Activated CD8-positive, alpha-beta T cell treated with anti-CD3 and anti-CD28 coated beads, Interleukin-2, amount 10 ng/mL, durations not matched to agents 7 days and 5 days (primary cell): ENCODE results near the gene KRTAP4-8. TPM values are rescaled to one million over a fixed set of nuclear protein-coding genes. Genes with fewer than 3 reads are reported as not detected.
A peak's percentile ranks its signal among the peaks of the same experiment; 100 is the strongest.
"Not testable (repeated sequence)": the region's sequence is repeated elsewhere in the genome, so short reads cannot be mapped to it uniquely, and the experiment has no call there.

Experiments
- ATAC-seq: fragments of 150-1000 bp; cut with Tn5 transposase; one replicate; pipeline ENCODE4 v1.10.0; 2021; ENCODE audit warnings: moderate library complexity
- CTCF ChIA-PET: fragments of 350-600 bp; sonication (Branson Sonifier 250); formaldehyde crosslinking; loops from one replicate; lab custom pipeline; 2021; ENCODE audit warnings: antibody characterized with exemption; lab: Charles Lee
- POLR2A ChIA-PET: fragments of 350-600 bp; sonication (Branson Sonifier 250); formaldehyde crosslinking; loops from one replicate; lab custom pipeline; 2021; ENCODE audit warnings: antibody characterized with exemption; lab: Charles Lee
- DNase-seq: peaks from one replicate; pipeline ENCODE4 v3.0.0-alpha.2; 2020
- H3K27ac Mint-ChIP-seq: one replicate; pipeline ENCODE4 v1.8.0; 2021; ENCODE audit warnings: mild to moderate bottlenecking, mixed read lengths
- H3K27me3 Mint-ChIP-seq: one replicate; pipeline ENCODE4 v1.8.0; 2021; ENCODE audit warnings: low read depth, mixed read lengths
- H3K36me3 Mint-ChIP-seq: one replicate; pipeline ENCODE4 v1.8.0; 2021; ENCODE audit warnings: low read depth, mixed read lengths
- H3K4me1 Mint-ChIP-seq: one replicate; pipeline ENCODE4 v1.8.0; 2021; ENCODE audit warnings: low read depth, mixed read lengths
- H3K4me3 Mint-ChIP-seq: one replicate; pipeline ENCODE4 v1.8.0; 2021; ENCODE audit warnings: mild to moderate bottlenecking, mixed read lengths
- H3K9me3 Mint-ChIP-seq: one replicate; pipeline ENCODE4 v1.8.0; 2022; ENCODE audit warnings: mixed read lengths; ENCODE audit not compliant: insufficient read depth
- total RNA-seq, 2 experiments: library from RNA; stranded (reverse); gene quantifications; one replicate each; pipeline ENCODE4 v1.2.3, GENCODE V29; 2021

The KRTAP4-8 gene
- total RNA-seq, 2 experiments from 2014 or later, result not detected

DNA sequence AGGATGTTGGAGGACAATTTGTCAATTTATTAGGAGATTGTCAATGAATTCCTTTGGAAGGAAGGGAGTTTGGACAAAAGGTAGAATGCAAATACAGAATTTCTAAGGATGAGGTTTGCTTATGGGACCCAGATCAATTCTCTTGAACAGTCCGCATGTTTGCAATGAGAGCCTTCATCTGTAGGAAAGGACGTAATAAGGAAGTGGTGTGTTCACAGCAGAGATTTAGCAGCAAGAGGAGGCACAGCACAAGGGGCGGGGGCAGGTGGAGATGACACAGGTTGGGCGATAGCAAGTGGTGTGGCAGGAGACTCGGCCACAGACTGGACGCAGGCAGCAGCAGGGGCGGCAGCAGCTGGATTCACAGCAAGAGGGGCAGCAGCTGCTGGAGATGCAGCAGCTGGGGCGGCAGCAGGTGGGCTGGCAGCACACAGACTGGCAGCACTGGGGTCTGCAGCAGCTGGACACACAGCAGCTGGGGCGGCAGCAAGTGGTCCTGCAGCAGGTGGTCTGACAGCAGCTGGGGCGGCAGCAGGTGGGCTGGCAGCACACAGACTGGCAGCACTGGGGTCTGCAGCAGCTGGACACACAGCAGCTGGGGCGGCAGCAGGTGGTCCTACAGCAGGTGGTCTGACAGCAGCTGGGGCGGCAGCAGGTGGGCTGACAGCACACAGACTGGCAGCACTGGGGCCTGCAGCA lies 25.5 kb upstream of the KRTAP4-8 start:
- H3K4me3 Mint-ChIP-seq, DNase-seq, H3K27me3 Mint-ChIP-seq, H3K36me3 Mint-ChIP-seq, POLR2A ChIA-PET, H3K9me3 Mint-ChIP-seq, H3K27ac Mint-ChIP-seq, ATAC-seq, CTCF ChIA-PET: not testable (repeated sequence)
- H3K4me1 Mint-ChIP-seq, result peaks cover 30% of the 10 kb centered on the region

DNA sequence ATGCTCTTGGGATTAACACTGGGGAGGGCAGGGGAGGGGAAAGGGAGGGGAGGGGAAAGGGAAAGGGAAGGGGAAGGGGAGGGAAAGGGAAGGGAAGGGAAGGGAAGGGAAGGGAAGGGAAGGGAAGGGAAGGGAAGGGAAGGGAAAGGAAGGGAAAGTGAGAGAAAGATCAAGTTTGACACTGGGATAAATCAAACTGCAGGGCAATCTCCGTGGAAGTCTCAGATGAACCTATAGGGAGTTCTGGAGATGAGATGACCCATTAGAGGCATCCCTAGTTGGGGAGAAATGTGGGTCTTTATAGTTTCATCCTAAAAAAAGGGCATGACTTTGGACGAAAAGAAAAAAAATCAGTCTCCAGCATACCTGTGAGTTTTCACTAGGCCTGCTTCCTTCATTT lies 23.8 kb upstream of the KRTAP4-8 start:
- Mint-ChIP-seq H3K9me3 (no peaks in the 10 kb centered on the region), H3K4me1 (peaks cover 30% of the 10 kb centered on the region), H3K27me3 (peaks cover 3% of the 10 kb centered on the region), H3K4me3 (no peak overlapping the region), H3K36me3 (peaks cover 4% of the 10 kb centered on the region), H3K27ac (no peak overlapping the region)
- ChIA-PET POLR2A (no interaction called here), CTCF (no interaction called here)
- no peak for DNase-seq
- ATAC-seq, result no peak

DNA sequence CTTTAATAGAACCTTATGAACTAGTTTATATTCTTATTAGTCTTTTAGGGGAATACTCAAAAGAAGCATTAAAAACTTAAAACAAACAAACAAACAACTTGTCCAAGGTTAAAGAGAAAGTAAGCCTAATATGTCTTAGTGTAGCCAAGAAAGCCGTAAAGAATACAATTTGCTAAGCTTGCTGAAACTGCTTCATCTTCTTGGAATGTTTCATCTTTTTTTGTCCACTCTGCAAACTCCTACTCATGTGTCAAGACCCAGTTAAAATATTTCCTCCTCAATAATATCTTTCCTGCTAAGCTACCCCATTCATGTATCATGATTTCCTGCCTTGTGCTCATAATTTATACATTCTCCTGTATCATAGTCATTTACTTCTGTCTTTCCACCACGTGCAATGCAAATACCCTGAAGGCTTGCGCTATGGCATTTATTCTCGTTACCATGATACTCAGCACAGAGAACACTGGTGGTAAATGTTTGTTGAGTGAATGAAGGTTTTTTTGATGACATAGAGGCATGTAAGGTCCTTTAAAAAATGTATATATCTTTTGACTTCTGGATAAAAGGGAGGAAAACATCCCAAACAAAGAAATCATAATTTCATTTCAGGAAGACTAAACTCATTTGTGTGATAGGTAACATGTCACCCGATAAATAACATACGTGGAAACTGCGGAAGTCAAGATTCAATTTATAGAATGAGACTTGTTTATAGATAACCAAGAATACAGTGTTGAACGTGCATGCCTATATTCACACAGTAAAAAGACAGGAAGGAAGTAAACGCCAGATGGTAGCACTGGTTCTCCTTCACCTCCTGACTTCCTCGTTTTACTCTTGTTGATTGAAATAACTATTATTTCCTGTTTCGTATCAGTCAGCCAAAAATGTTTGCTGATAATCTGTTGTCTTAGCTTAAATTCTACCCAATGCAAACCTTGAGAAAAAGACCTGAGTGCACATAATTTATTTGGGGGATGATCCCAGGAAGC lies 22.1 kb upstream of the KRTAP4-8 start:
- H3K9me3 Mint-ChIP-seq, H3K36me3 Mint-ChIP-seq, H3K27me3 Mint-ChIP-seq, CTCF ChIA-PET, H3K4me3 Mint-ChIP-seq, ATAC-seq, DNase-seq: not testable (repeated sequence)
- peaks cover 21% of the 10 kb centered on the region for H3K4me1 Mint-ChIP-seq
- POLR2A ChIA-PET, result interaction anchor here (0.6 kb wide), 1 partner anchor 8 kb away, joined by 3 read pairs; no protein-coding TSS in a partner anchor
- H3K27ac Mint-ChIP-seq, result peak overlapping the region; percentile 33

DNA sequence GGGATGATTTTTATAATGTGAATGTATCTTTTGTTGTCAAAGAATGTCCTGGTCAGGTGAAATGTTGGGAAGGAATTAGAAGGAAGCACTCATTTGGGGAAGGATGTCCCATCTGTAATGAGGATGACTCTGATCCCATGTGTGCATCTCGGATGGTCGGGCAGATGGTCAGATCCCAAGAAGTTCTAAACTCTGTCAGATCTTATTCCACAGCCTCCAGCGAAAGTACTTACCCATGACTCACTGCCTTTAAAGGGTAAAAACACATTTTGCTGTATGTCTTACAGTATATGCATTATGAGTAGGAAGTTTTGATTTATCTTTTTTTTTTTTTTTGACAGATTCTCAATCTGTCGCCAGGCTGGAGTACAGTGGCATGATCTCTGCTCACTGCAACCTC lies 20.8 kb upstream of the KRTAP4-8 start:
- Mint-ChIP-seq H3K27me3 (peaks cover 3% of the 10 kb centered on the region), H3K4me1 (peaks cover 15% of the 10 kb centered on the region), H3K9me3 (no peaks in the 10 kb centered on the region), H3K4me3 (no peak overlapping the region), H3K36me3 (peaks cover 4% of the 10 kb centered on the region), H3K27ac (no peak overlapping the region)
- POLR2A ChIA-PET, result no interaction called here
- no peak for DNase-seq
- CTCF ChIA-PET, result no interaction called here
- ATAC-seq, result no peak

GRCh38 chr17:41117846-41118386 lies 20.0 kb upstream of the KRTAP4-8 start, which contains the start of gene KRTAP4-11:
Gene KRTAP4-11 (minus strand): TSS chr17:41118373. CDS start chr17:41118315, 58 bp downstream.
- H3K36me3 Mint-ChIP-seq, ATAC-seq, POLR2A ChIA-PET, H3K4me1 Mint-ChIP-seq, H3K27me3 Mint-ChIP-seq, DNase-seq, H3K27ac Mint-ChIP-seq, CTCF ChIA-PET, H3K4me3 Mint-ChIP-seq, H3K9me3 Mint-ChIP-seq: not testable (repeated sequence)

DNA sequence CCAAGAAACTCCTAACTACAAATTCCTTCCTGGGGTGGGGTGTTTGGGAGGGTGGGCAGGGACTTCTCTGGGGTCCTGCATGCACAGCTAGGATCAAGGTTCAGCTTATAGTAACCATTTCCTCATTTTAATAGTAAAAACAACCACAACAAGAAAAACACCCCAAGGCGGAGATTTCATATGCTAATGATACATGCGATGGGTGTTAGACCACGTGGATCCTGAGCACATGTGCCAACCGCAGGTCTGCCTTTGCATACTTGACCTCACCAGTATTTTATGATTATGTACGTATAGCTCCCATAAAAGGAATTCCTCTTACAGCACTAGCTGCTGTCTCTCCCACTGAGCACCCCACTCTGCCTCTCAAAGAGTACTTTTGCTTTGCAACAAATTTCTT lies 18.4 kb upstream of the KRTAP4-8 start:
- H3K36me3 Mint-ChIP-seq, result peaks cover 6% of the 10 kb centered on the region
- no peak overlapping the region for H3K4me3 Mint-ChIP-seq
- peaks cover 3% of the 10 kb centered on the region for H3K27me3 Mint-ChIP-seq
- H3K4me1 Mint-ChIP-seq, result peaks cover 10% of the 10 kb centered on the region
- H3K9me3 Mint-ChIP-seq, result peaks cover 10% of the 10 kb centered on the region
- ATAC-seq (no peak), DNase-seq (no peak)
- no peak overlapping the region for H3K27ac Mint-ChIP-seq
- ChIA-PET POLR2A (no interaction called here), CTCF (interaction anchor here (1.4 kb wide), 1 partner anchor 213 kb away, joined by 3 read pairs; no protein-coding TSS in a partner anchor)

- H3K9me3 Mint-ChIP-seq, result peaks cover 15% of the 10 kb centered on the region
- H3K27ac Mint-ChIP-seq, result no peak overlapping the region
- peaks cover 7% of the 10 kb centered on the region for H3K4me1 Mint-ChIP-seq
- H3K4me3 Mint-ChIP-seq, result no peak overlapping the region
- H3K27me3 Mint-ChIP-seq, result no peaks in the 10 kb centered on the region
- ChIA-PET CTCF (no interaction called here), POLR2A (interaction anchor here (0.7 kb wide), 1 partner anchor 9 kb away, joined by 3 read pairs; no protein-coding TSS in a partner anchor)
- DNase-seq, result no peak
- ATAC-seq, result no peak
- peaks cover 3% of the 10 kb centered on the region for H3K36me3 Mint-ChIP-seq
Observed at GRCh38 chr17:41111151-41111885, 13.4 kb upstream of the KRTAP4-8 start.

DNA sequence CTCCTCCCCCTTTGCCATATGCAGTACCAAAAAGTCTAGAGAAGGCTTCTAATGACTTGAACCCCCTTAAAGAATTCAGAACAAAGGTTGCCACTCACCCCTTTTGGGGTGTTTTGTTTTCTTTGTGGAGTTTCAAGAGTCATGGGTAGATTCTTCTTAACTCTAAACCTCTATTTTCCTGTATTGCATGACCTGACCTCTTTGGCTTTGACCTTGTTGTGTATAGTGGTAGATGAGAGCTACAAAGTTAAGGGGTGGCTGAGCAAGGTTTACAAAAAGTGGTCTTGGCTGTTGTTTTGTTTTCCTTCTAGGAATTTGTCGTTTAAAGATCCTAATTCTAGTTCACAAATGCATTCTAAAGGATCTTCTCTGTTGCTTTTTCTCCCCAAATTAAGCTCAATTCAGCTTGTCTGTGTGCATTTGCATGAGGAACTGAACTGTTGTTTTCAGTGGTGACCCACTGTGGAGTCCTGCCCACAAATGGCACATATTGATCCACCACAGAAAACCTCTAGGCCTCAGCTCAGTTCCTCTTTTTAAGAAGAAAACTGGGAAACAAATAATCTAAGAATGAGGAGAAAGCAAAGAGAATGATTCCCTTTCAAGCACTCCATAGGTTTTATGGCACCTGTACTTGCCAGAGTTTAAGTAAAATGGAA lies 10.9 kb upstream of the KRTAP4-8 start:
- H3K36me3 Mint-ChIP-seq, H3K27ac Mint-ChIP-seq, DNase-seq, ATAC-seq, H3K4me1 Mint-ChIP-seq, H3K27me3 Mint-ChIP-seq, H3K4me3 Mint-ChIP-seq, CTCF ChIA-PET, POLR2A ChIA-PET: not testable (repeated sequence)
- H3K9me3 Mint-ChIP-seq, result peaks cover 15% of the 10 kb centered on the region

GRCh38 chr17:41107941-41108450 lies 10.1 kb upstream of the KRTAP4-8 start:
- no peak for ATAC-seq
- H3K36me3 Mint-ChIP-seq, result peaks cover 2% of the 10 kb centered on the region

GRCh38 chr17:41105347-41105746 lies 7.4 kb upstream of the KRTAP4-8 start, which contains the start of gene KRTAP4-9:
Gene KRTAP4-9 (plus strand): TSS chr17:41105389. CDS start chr17:41105389, 0 bp downstream.
- H3K27me3 Mint-ChIP-seq, H3K4me3 Mint-ChIP-seq, ATAC-seq, H3K4me1 Mint-ChIP-seq, H3K9me3 Mint-ChIP-seq, DNase-seq, CTCF ChIA-PET, H3K27ac Mint-ChIP-seq, H3K36me3 Mint-ChIP-seq, POLR2A ChIA-PET: not testable (repeated sequence)

More at GRCh38 chr17:41107941-41108450, 10.1 kb upstream of the KRTAP4-8 start:
- Mint-ChIP-seq H3K27me3 (peaks cover 2% of the 10 kb centered on the region), H3K9me3 (peaks cover 12% of the 10 kb centered on the region), H3K4me3 (no peak overlapping the region), H3K4me1 (peaks cover 7% of the 10 kb centered on the region), H3K27ac (no peak overlapping the region)
- CTCF ChIA-PET, result no interaction called here
- no peak for DNase-seq
- POLR2A ChIA-PET, result no interaction called here
